WI38 (cell line): ENCODE data around the gene TMEM269.
A peak's percentile ranks its signal among the peaks of the same experiment; 100 is the strongest.
"Not testable (repeated sequence)": the region's sequence is repeated elsewhere in the genome, so short reads cannot be mapped to it uniquely, and the experiment has no call there.

Source experiments
- H3K4me3 ChIP-seq: 2 replicates; pipeline ENCODE4 v1.5.1; 2011; ENCODE audit warnings: low read depth, mild to moderate bottlenecking, control low read depth, low read length
- TF ChIP-seq, protein P1 (sequence below): IDR thresholded peaks from 2 replicates; pipeline ENCODE4 v1.5.1; 2012; ENCODE audit warnings: low read depth, mild to moderate bottlenecking, control low read depth, low read length

The TMEM269 gene

DNA sequence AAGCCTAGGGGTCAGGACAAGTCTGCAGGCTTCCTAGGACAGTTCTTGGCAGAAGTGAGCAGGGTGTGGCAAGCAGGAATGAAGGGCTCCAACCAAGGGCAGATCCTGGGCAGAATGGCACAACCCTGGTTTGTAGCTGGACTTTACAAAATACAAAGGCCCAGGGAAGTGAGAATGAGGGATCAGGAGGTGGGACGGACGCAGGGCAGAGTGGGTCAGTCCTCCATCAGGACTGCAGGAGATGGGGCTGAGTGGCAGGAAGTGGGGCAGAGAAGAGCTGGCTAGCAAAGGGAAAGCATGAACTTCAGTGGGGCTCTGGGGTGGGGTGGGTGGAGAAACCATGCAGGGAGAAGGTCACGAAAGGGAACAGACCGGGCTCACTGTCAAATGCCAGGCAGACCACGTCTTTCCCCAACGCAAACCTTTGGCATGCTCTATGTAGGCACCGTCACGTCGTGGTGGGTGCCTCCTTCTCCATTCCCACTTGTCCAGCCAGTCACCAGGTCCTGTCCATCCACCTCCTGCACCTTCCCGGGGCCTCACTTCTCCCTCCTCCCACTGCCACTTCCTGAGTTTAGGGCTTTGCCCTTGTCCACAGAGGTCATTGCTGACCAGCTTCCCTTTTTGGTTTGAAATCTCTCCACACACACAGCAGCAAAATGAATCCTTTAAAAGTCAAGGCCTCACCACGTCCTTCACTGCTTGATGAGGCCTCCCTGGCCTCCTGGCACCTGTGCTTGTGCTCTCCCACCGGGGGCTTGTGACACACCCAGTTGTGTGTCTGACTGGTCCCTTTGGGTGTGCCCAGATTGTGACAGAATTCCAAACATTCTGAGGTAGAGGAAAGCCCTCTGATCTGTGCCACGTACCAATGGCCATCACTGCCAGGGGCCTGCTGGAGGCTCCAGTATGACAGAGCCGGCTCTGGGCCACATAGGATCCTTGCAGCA lies 36.1 kb upstream of the TMEM269 start:
- H3K4me3 ChIP-seq: no peak overlapping the region
- TF ChIP-seq, protein P1, sequence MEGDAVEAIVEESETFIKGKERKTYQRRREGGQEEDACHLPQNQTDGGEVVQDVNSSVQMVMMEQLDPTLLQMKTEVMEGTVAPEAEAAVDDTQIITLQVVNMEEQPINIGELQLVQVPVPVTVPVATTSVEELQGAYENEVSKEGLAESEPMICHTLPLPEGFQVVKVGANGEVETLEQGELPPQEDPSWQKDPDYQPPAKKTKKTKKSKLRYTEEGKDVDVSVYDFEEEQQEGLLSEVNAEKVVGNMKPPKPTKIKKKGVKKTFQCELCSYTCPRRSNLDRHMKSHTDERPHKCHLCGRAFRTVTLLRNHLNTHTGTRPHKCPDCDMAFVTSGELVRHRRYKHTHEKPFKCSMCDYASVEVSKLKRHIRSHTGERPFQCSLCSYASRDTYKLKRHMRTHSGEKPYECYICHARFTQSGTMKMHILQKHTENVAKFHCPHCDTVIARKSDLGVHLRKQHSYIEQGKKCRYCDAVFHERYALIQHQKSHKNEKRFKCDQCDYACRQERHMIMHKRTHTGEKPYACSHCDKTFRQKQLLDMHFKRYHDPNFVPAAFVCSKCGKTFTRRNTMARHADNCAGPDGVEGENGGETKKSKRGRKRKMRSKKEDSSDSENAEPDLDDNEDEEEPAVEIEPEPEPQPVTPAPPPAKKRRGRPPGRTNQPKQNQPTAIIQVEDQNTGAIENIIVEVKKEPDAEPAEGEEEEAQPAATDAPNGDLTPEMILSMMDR: no peak

DNA sequence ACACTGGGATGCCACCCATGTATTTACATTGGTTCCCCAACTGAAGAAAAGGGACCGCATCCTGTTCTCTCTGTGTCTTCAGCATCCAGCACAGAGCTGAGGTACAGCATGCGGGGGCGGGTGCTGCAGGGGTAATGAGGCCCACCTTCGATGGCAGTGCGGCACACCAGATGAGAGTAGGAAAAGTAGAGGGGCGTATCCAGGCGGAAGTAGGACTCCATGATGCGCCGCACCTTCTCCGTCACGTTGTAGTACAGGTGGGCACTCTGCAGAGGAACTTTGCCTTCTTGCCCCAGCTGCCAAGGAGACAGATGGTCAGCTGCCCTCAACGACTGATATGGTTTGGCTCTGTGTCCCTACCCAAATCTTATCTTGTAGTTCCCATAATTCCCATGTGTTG lies 34.8 kb upstream of the TMEM269 start:
- no peak overlapping the region for H3K4me3 ChIP-seq
- TF ChIP-seq, protein P1: no peak

DNA sequence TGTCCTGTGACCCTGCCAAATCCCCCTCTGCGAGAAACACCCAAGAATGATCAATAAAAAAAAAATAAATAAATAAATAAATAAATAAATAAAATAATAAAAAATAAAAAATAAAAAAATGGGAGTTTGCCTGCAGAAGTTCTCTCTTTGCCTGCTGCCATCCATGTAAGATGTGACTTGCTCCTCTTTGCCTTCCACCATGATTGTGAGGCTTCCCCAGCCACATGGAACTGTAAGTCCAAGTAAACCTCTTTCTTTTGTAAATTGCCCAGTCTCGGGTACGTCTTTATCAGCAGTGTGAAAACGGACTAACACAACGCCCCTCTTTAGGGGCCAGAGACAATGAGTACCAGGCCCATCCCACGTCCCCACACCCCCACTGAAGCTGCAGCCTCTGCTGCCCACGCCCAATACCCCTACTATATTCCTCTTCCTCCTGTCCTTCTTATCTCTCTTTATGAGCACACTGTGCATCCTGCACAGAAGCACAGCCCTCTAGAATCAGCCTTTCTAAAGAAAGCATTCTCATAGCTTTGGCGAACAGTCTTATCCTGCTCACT lies 33.2 kb upstream of the TMEM269 start:
- H3K4me3 ChIP-seq: not testable (repeated sequence)

DNA sequence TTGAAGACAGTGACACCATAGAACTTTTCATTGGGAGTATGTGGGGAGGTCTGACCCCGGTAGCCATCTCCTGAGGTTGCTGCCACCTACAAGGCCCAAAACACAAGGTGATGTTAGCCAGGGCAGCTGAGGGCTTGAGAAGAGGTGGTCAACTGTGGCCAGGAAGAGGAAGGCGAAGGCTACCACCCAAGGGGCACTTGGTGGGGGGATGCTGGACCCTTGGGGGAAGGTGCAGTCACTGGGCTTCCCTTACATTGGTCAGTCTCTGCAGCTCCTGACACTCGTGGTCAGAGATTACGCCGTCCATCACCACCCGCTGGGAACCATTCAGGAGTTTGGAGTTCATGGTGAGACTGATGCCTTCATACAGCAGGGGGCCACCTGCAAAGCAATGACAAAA lies 32.5 kb upstream of the TMEM269 start:
- no peak overlapping the region for H3K4me3 ChIP-seq
- TF ChIP-seq, protein P1: no peak

DNA sequence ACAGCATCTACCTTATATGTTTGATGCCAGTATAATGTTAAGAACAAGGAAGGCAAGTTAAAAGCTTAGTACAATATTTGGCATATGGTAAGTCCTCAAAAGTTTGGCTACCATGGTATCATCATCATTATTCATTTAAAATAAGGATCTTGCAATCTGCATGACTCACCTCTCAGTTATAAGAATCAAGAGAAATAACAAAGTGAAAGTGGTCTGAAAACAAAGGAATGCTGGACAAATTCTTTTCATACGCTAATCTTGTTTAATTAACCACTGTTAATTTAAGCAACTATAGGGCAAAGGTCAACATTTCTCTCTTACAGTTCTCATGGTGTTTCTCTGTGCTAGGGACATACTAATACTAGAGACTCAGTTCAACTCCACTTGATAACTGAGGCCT lies 31.7 kb upstream of the TMEM269 start:
- TF ChIP-seq, protein P1: no peak
- no peak overlapping the region for H3K4me3 ChIP-seq

DNA sequence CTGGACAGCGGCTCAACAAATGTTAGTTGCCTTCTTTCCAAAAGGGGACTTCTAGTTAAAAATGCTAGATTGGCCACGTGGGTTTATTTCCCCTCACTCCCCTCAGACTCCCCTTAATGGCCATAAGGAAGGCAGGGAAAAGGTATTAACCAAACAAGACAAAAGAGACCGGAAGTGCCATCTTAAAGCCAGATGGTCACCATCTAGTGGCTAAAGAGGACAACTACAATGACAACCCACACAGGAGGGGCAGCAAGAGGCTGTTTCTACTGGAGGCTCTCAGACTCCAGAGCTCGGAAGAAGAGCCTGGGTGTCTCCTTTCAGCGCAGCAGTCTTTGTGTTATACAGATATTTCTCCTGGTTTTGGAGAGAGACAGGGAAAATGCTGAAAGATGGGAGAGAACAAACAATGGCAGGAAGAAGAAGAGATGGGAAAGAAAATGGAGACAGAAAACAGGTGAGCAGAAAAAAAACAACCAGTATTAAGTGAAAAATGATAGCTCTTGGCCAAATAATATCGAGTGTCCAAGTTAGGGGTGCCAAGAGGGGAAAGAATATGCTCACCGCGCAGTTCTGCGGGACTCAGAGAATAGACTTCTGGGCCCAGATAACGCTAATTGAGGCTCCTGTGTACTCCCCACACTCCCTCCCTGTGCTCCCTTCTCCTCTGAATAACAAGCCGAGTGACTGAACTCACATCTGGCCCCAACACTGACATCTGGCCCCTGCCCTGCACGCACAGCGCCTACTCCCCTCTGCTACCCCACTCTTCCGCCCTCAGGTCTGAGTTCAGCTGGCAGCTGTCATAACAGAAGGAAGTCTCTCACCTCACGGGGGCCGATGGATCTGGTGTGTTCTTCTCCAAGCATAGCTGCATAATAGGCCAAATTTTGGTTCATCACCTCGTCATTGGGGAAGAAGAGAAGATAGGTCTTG lies 27.6 kb upstream of the TMEM269 start:
- TF ChIP-seq, protein P1: peak; percentile 74
- no peak overlapping the region for H3K4me3 ChIP-seq

DNA sequence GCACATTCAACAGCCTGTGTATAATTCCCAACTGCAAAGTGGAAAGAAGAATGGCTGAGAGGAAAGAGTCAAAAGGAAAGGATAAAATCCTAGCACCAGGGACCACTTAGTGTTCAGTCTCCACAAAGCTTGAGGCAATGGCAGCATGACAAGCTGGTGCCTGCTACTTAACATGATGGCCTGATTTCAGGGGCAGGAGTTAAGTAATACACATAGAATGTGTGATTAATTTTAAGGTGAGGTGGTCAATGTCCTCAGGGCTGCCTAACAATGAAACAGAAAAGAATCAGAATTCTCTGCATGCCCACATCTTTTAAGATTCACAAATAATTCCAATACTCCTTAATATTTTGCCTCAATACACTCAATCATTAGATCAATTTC lies 26.9 kb upstream of the TMEM269 start:
- no peak overlapping the region for H3K4me3 ChIP-seq
- TF ChIP-seq, protein P1: no peak
